Immature natural killer cell (primary cell): Measurements from ENCODE around the gene APOC3. TPM values are rescaled to one million over a fixed set of nuclear protein-coding genes. Genes with fewer than 3 reads are reported as not detected.

ENCODE experiments used
- DNase-seq, 3 donors: peaks; one replicate each; pipeline ENCODE4 v3.0.0; 2022; ENCODE audit warnings: mixed read lengths in 1 of 3
- H3K27ac Mint-ChIP-seq, 6 donors: one replicate each; pipeline ENCODE4 v1.8.0; 2020; ENCODE audit warnings: mixed read lengths in 6 of 6, mild to moderate bottlenecking in 5 of 6, inconsistent platforms in 4 of 6, moderate library complexity in 3 of 6
- H3K27me3 Mint-ChIP-seq, 3 donors: one replicate each; pipeline ENCODE4 v1.8.0; 2020 to 2021; ENCODE audit warnings: low read depth in 3 of 3, mild to moderate bottlenecking in 3 of 3, mixed read lengths in 3 of 3, moderate library complexity in 3 of 3, inconsistent platforms in 1 of 3
- H3K36me3 Mint-ChIP-seq, 3 donors: one replicate each; pipeline ENCODE4 v1.8.0; 2020; ENCODE audit warnings: mixed read lengths in 3 of 3, inconsistent platforms in 2 of 3, mild to moderate bottlenecking in 2 of 3
- H3K4me1 Mint-ChIP-seq, 2 donors: one replicate each; pipeline ENCODE4 v1.8.0; 2020; ENCODE audit warnings: inconsistent platforms in 2 of 2, mild to moderate bottlenecking in 2 of 2, mixed read lengths in 2 of 2, moderate library complexity in 1 of 2
- H3K4me3 Mint-ChIP-seq, 5 donors: one replicate each; pipeline ENCODE4 v1.8.0; 2020; ENCODE audit warnings: mild to moderate bottlenecking in 5 of 5, mixed read lengths in 5 of 5, inconsistent platforms in 3 of 5, moderate library complexity in 3 of 5
- H3K9me3 Mint-ChIP-seq, 6 donors: one replicate each; pipeline ENCODE4 v1.8.0; 2020; ENCODE audit warnings: mild to moderate bottlenecking in 6 of 6, mixed read lengths in 6 of 6, inconsistent platforms in 4 of 6, moderate library complexity in 3 of 6
- polyA plus RNA-seq, 3 donors: library from polyadenylated mRNA; unstranded; fragments of 300-500 nt; fragmentation: Illumina TruSeq; gene quantifications; one replicate each; pipeline ENCODE4 v1.2.3, GENCODE V29; 2021

Gene APOC3
- polyA plus RNA-seq, 3 donors from 2014 or later: not detected

GRCh38 chr11:116855413-116855812, 25.7 kb downstream of the APOC3 start:
- Mint-ChIP-seq H3K27me3 (peaks cover 0 to 6% (median 5%) of the 10 kb centered on the region in 3 donors), H3K4me3 (peak overlapping the region; percentile 51 to 71 (median 69)), H3K27ac (peak overlapping the region; percentile 89 to 95 (median 93)), H3K4me1 (peaks cover 64 to 68% of the 10 kb centered on the region in 2 donors), H3K36me3 (peaks cover 13 to 25% (median 21%) of the 10 kb centered on the region in 3 donors), H3K9me3 (no peaks in the 10 kb centered on the region)
- no peak for DNase-seq

- peak overlapping the region in 3 of 5 donors; percentile 11 to 60 (median 31) for H3K4me3 Mint-ChIP-seq
- H3K27me3 Mint-ChIP-seq: peaks cover 0 to 5% (median 3%) of the 10 kb centered on the region in 3 donors
- H3K27ac Mint-ChIP-seq: peak overlapping the region; percentile 70 to 95 (median 86)
- no peak for DNase-seq
- peaks cover 54 to 58% of the 10 kb centered on the region in 2 donors for H3K4me1 Mint-ChIP-seq
- H3K9me3 Mint-ChIP-seq: no peaks in the 10 kb centered on the region
- peaks cover 20 to 35% (median 31%) of the 10 kb centered on the region in 3 donors for H3K36me3 Mint-ChIP-seq
Measured at GRCh38 chr11:116856423-116856822, 26.7 kb downstream of the APOC3 start.

DNA sequence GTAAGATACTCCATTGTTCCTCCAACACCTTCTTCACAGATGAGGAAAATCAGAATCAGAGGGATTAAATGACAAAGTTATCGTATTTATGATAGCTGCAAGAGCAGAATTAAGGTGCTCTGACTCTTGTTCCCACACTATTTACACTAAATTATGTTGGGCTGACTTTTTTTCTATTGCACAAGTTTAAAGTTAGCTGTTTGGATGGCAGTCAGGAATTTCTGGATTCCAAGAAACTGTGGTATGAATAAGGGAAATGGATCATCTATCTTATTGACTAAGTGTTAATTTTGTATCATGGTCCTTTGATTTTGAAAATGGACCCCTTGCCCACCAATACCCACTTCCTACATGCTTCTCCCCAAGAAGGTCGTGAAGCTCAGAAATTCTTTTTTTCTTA, 27.6 kb downstream of the APOC3 start:
- H3K27me3 Mint-ChIP-seq: peaks cover 0 to 5% (median 3%) of the 10 kb centered on the region in 3 donors
- H3K27ac Mint-ChIP-seq: peak overlapping the region; percentile 8 to 95 (median 58)
- DNase-seq: no peak
- peaks cover 45 to 49% of the 10 kb centered on the region in 2 donors for H3K4me1 Mint-ChIP-seq
- no peak overlapping the region for H3K4me3 Mint-ChIP-seq
- H3K9me3 Mint-ChIP-seq: no peaks in the 10 kb centered on the region
- peaks cover 24 to 44% (median 36%) of the 10 kb centered on the region in 3 donors for H3K36me3 Mint-ChIP-seq

- Mint-ChIP-seq H3K36me3 (peaks cover 24 to 46% (median 36%) of the 10 kb centered on the region in 3 donors), H3K4me1 (peaks cover 39 to 43% of the 10 kb centered on the region in 2 donors), H3K4me3 (no peak overlapping the region), H3K27me3 (peaks cover 0 to 5% (median 3%) of the 10 kb centered on the region in 3 donors), H3K27ac (peak overlapping the region in 1 of 6 donors; percentile 39), H3K9me3 (no peaks in the 10 kb centered on the region)
- no peak for DNase-seq
Measured at GRCh38 chr11:116857936-116858335, 28.2 kb downstream of the APOC3 start.

DNA sequence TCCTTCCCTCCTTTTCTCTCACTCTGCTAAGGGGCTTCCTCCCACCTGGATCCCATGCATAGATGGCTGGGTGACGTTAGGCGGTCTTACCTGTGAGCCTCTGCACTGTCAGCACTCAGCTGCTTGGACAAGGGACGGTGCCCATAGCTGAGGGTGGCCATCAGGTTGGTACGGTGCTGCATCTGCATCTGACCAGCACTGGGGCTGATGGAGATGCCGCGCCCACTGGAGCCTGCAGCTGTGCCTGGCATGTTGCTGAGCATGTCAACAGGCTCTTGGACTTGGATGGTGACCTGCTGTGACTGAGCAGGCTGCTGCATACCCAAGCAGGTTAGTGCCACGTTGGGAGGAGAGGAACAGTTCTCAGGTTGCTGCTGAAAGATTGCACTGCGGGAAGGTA, 29.5 kb downstream of the APOC3 start:
- Mint-ChIP-seq H3K4me3 (no peak overlapping the region), H3K4me1 (peaks cover 27 to 31% of the 10 kb centered on the region in 2 donors), H3K27me3 (peaks cover under 1 to 5% (median 3%) of the 10 kb centered on the region in 3 donors), H3K36me3 (peaks cover 33 to 54% (median 43%) of the 10 kb centered on the region in 3 donors), H3K27ac (peak overlapping the region in 4 of 6 donors; percentile 48 to 69 (median 59)), H3K9me3 (no peaks in the 10 kb centered on the region)
- no peak for DNase-seq

GRCh38 chr11:116860303-116860702, 30.6 kb downstream of the APOC3 start:
- H3K4me3 Mint-ChIP-seq: no peak overlapping the region
- no peak overlapping the region for H3K27ac Mint-ChIP-seq
- H3K27me3 Mint-ChIP-seq: peaks cover 1 to 4% (median 4%) of the 10 kb centered on the region in 3 donors
- DNase-seq: no peak
- peaks cover 17 to 20% of the 10 kb centered on the region in 2 donors for H3K4me1 Mint-ChIP-seq
- H3K36me3 Mint-ChIP-seq: peaks cover 38 to 60% (median 47%) of the 10 kb centered on the region in 3 donors
- H3K9me3 Mint-ChIP-seq: no peaks in the 10 kb centered on the region

DNA sequence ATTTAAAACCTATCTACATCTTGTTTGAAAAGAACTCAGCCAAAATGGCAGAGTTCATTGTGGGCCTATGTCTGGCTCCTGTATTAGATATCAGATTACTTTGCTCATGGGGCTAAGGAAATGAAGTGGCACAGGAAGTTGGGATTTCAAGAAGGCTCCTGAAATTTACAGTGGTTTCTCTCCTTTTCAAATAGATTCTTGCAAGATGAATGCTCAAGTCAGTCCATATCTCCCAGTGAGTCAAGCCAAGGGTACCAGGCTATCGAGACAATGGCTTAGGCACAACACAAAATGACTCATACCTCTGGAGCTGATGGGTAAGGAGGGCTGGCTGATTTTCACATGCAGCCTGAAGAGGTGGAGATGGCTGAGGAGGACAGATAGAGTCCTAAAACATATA, 31.8 kb downstream of the APOC3 start:
- Mint-ChIP-seq H3K4me1 (peaks cover 4 to 8% of the 10 kb centered on the region in 2 donors), H3K27me3 (peaks cover 1 to 4% (median 3%) of the 10 kb centered on the region in 3 donors), H3K27ac (peak overlapping the region in 2 of 6 donors; percentile 18 to 36), H3K9me3 (no peaks in the 10 kb centered on the region), H3K4me3 (no peak overlapping the region), H3K36me3 (peaks cover 46 to 68% (median 51%) of the 10 kb centered on the region in 3 donors)
- no peak for DNase-seq

GRCh38 chr11:116862185-116862584, 32.5 kb downstream of the APOC3 start:
- peaks cover 0 to 1% of the 10 kb centered on the region in 2 donors for H3K4me1 Mint-ChIP-seq
- peaks cover 42 to 70% (median 52%) of the 10 kb centered on the region in 3 donors for H3K36me3 Mint-ChIP-seq
- H3K4me3 Mint-ChIP-seq: no peak overlapping the region
- peak overlapping the region in 1 of 6 donors; percentile 57 for H3K27ac Mint-ChIP-seq
- peaks cover 1 to 4% (median 3%) of the 10 kb centered on the region in 3 donors for H3K27me3 Mint-ChIP-seq
- no peaks in the 10 kb centered on the region for H3K9me3 Mint-ChIP-seq
- no peak for DNase-seq

- H3K27me3 Mint-ChIP-seq: peaks cover 1 to 4% (median 3%) of the 10 kb centered on the region in 3 donors
- H3K4me3 Mint-ChIP-seq: no peak overlapping the region
- no peak for DNase-seq
- H3K36me3 Mint-ChIP-seq: peaks cover 39 to 69% (median 48%) of the 10 kb centered on the region in 3 donors
- no peaks in the 10 kb centered on the region for H3K4me1 Mint-ChIP-seq
- no peak overlapping the region for H3K27ac Mint-ChIP-seq
- H3K9me3 Mint-ChIP-seq: no peaks in the 10 kb centered on the region
Measured at GRCh38 chr11:116862951-116863350, 33.2 kb downstream of the APOC3 start.

DNA sequence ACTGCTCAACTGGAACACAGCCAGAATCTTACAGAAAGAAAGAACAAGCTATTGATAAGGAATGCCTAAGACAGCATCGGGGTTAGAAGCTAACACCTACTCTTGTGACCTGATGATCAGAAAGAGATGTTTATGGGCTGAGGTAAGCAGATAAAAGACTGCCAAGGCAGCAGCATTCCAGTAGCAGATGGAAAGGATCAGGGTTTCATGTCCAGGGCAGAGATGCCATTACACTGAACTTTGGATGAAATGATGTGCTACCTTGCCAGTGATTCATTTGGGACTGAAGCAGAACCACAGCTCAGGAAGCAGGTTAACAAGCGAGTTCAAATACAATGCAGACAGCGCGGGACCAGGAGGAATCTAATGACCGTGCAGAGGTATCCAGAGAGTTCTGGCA, 34.8 kb downstream of the APOC3 start:
- H3K36me3 Mint-ChIP-seq: peaks cover 35 to 66% (median 42%) of the 10 kb centered on the region in 3 donors
- H3K9me3 Mint-ChIP-seq: no peaks in the 10 kb centered on the region
- no peak overlapping the region for H3K4me3 Mint-ChIP-seq
- no peak overlapping the region for H3K27ac Mint-ChIP-seq
- H3K4me1 Mint-ChIP-seq: no peaks in the 10 kb centered on the region
- no peak for DNase-seq
- H3K27me3 Mint-ChIP-seq: peaks cover 0 to 2% (median 1%) of the 10 kb centered on the region in 3 donors

DNA sequence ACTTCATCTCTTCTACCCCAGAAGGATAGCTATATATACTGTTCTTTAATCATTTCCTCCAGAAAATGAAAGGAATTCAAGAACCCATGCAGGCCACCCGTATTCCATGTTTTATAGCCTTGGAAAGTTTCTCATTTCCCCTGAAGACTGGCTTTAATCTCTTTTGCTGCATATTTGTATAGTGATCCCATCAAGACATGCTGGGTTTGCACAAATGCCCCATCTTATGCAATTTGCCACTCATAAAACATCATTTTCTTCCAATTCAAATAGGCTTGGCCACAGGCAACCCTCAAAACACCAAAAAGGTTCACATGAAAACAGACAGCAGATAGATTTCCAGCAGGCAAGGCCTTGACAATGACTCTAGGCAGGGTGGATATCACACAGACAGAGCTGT, 36.0 kb downstream of the APOC3 start:
- H3K9me3 Mint-ChIP-seq: no peaks in the 10 kb centered on the region
- H3K4me3 Mint-ChIP-seq: no peak overlapping the region
- H3K27me3 Mint-ChIP-seq: peaks cover 0 to 2% (median 1%) of the 10 kb centered on the region in 3 donors
- H3K4me1 Mint-ChIP-seq: no peaks in the 10 kb centered on the region
- DNase-seq: no peak
- H3K36me3 Mint-ChIP-seq: peaks cover 34 to 69% (median 43%) of the 10 kb centered on the region in 3 donors
- H3K27ac Mint-ChIP-seq: peak overlapping the region in 3 of 6 donors; percentile 37 to 60 (median 59)

DNA sequence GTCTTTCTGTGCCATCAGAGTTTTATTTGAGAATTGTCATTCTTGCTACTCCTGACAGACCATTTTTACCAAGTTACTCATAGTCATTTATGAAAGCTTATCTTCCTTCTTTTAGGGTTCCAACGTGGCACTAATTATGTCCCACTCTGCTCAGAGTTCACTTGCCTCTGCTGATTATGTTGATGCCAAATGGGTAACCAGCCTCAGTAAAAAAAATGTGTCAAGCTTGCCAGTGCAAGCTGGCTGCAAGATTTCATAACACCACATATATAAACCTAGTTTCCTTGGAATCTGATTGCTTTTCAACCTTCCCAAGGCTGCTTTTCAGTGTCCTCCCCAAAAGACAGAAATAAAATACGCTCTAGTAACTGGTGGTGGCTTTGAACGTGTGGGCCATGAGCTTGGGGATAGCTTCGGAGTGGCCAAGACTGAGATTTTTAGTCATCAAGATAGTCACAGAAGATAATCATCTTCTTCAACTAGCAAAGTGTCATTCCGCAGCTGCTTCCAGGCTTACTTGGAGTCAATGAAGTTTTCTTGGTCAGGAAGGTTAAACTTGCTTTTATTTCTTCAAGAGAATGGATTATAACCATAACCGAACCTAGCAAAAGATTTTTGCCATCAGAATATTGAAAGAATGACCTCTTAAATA, 37.2 kb downstream of the APOC3 start:
- no peak for DNase-seq
- H3K36me3 Mint-ChIP-seq: peaks cover 35 to 66% (median 40%) of the 10 kb centered on the region in 3 donors
- no peak overlapping the region for H3K4me3 Mint-ChIP-seq
- H3K9me3 Mint-ChIP-seq: no peaks in the 10 kb centered on the region
- peaks cover 0 to 2% (median 1%) of the 10 kb centered on the region in 3 donors for H3K27me3 Mint-ChIP-seq
- H3K4me1 Mint-ChIP-seq: peaks cover 0 to 6% of the 10 kb centered on the region in 2 donors
- H3K27ac Mint-ChIP-seq: no peak overlapping the region

DNA sequence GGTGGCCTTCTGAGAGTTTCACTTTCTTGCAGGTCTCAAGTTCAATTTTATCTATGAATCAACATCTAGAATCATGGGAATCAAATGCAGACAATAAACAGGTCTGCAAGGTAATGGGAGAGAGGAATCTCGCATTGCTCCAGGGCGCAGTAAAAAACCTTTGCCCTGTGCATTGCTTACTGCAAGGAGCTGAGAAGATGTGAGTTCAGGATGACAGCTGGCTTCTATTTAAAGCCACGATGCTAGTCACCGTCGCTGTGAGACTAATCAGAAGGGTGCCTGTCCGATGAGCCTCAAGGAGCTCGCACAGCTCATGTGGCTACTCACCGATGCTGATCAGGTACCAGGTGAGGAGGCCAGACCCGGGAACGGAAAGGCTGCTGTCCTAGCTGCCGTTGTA, 37.9 kb downstream of the APOC3 start:
- Mint-ChIP-seq H3K36me3 (peaks cover 39 to 61% (median 40%) of the 10 kb centered on the region in 3 donors), H3K4me1 (peaks cover 0 to 6% of the 10 kb centered on the region in 2 donors), H3K9me3 (no peaks in the 10 kb centered on the region), H3K27ac (no peak overlapping the region), H3K27me3 (peaks cover 0 to 2% (median 1%) of the 10 kb centered on the region in 3 donors), H3K4me3 (no peak overlapping the region)
- DNase-seq: no peak

DNA sequence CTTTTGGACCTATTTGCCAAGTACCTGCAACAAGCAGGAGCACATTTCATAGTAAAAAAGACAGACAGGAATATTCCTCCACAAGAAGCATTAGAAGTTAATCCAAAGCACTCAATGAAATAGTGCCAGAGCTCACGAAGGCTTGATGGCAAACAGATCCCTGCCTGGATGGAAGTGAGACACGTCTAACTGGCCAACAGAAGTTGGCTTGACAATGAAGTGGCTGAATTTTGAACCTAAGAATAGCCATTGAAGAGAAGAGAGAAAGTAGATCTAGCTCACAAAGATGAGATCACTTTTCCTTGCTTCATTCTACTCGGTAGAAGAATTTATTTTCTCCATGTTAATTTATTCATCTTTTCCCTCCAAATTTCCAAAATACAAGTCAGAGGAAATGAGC, 38.4 kb downstream of the APOC3 start:
- peak overlapping the region in 2 of 6 donors; percentile 15 to 29 for H3K27ac Mint-ChIP-seq
- no peak for DNase-seq
- H3K27me3 Mint-ChIP-seq: peaks cover 0 to 2% (median 1%) of the 10 kb centered on the region in 3 donors
- H3K36me3 Mint-ChIP-seq: peaks cover 44 to 65% (median 44%) of the 10 kb centered on the region in 3 donors
- peaks cover 0 to 6% of the 10 kb centered on the region in 2 donors for H3K4me1 Mint-ChIP-seq
- H3K4me3 Mint-ChIP-seq: no peak overlapping the region
- no peaks in the 10 kb centered on the region for H3K9me3 Mint-ChIP-seq
